ENCODE results near the gene NMRAL1.

The NMRAL1 gene

DNA sequence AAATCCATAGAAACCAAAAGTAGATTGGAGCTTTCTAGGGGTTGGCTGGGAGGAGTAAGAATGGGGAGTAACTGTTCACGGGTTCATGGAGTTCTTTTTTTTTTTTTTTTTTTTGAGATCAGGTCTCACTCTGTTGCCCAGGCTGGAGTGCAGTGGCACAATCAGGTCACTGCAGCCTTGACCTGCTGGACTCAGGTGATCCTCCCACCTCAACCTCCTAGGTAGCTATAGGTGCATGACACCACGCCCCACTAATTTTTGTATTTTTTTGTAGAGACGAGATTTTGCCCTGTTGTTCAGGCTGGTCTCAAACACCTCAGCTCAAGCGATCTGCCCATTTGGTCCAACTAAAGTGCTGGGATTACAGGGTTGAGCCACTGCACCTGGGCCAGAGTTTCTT, 1.5 kb downstream of the NMRAL1 start:
- DNase-seq: no peak
- no peak overlapping the region for H3K27ac ChIP-seq
- H3K36me3 ChIP-seq: peaks cover under 1% of the 10 kb centered on the region; the same call in 1 of the 2 replicates
- H3K4me3 ChIP-seq (ENCODE audit: low read depth, low read length): no peak overlapping the region
- no peaks in the 10 kb centered on the region for H3K27me3 ChIP-seq (ENCODE audit: insufficient read depth, low read depth, severe bottlenecking)
- no peaks in the 10 kb centered on the region for H3K9me3 ChIP-seq (ENCODE audit: severe bottlenecking)
- TF ChIP-seq, protein P1, sequence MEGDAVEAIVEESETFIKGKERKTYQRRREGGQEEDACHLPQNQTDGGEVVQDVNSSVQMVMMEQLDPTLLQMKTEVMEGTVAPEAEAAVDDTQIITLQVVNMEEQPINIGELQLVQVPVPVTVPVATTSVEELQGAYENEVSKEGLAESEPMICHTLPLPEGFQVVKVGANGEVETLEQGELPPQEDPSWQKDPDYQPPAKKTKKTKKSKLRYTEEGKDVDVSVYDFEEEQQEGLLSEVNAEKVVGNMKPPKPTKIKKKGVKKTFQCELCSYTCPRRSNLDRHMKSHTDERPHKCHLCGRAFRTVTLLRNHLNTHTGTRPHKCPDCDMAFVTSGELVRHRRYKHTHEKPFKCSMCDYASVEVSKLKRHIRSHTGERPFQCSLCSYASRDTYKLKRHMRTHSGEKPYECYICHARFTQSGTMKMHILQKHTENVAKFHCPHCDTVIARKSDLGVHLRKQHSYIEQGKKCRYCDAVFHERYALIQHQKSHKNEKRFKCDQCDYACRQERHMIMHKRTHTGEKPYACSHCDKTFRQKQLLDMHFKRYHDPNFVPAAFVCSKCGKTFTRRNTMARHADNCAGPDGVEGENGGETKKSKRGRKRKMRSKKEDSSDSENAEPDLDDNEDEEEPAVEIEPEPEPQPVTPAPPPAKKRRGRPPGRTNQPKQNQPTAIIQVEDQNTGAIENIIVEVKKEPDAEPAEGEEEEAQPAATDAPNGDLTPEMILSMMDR (IDR thresholded peaks at IDR 0.05; ENCODE audit: low read depth, low read length): no peak

DNA sequence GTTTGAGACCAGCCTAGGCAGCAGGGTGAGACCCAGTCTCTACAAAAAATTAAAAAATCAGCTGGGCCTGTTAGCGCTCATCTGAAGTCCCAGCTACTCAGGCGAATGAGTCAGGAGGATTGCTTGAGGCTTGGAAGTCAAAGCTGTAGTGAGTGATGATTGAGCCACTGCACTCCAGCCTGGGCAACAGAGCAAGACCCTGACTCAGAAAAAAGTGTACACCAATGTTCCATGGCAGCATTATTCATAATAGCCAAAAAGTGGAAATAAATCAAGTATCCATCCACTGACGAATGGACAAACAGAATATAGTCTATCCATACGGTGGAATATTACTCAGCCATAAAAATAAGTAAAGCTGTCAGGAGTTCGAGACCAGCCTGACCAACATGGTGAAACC, 2.6 kb downstream of the NMRAL1 start:
- no peak for DNase-seq
- Histone ChIP-seq H3K4me3 (ENCODE audit: low read depth, low read length) (no peak overlapping the region), H3K9me3 (ENCODE audit: severe bottlenecking) (no peaks in the 10 kb centered on the region), H3K36me3 (no peaks in the 10 kb centered on the region; the same call in 1 of the 2 replicates), H3K27ac (no peak overlapping the region), H3K27me3 (ENCODE audit: insufficient read depth, low read depth, severe bottlenecking) (no peaks in the 10 kb centered on the region)
- TF ChIP-seq, protein P1 (IDR thresholded peaks at IDR 0.05; ENCODE audit: low read depth, low read length): no peak

DNA sequence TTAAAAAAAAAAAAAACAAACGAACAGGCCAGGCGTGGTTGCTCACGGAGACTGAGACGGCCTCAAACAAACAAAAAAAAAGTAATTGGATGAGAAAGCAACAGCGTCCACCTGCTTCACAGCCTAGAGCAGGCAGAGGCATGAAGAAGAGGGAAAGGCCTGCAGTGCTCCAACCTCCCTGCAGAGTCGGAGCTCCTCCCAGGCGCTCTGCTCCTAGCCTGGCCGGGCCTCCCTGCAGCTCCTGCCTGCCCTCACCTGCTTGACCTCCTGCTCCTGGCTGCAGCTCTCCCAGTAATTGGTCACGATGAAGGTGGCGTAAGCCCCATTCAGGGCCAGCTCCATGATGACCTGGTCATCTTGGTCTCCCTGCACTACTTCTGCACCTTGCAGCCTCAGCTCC, 5.5 kb downstream of the NMRAL1 start:
- no peak for DNase-seq
- Histone ChIP-seq H3K36me3 (no peaks in the 10 kb centered on the region), H3K27me3 (ENCODE audit: insufficient read depth, low read depth, severe bottlenecking) (no peaks in the 10 kb centered on the region), H3K9me3 (ENCODE audit: severe bottlenecking) (no peaks in the 10 kb centered on the region), H3K4me3 (ENCODE audit: low read depth, low read length) (no peak overlapping the region), H3K27ac (no peak overlapping the region)
- TF ChIP-seq, protein P1 (IDR thresholded peaks at IDR 0.05; ENCODE audit: low read depth, low read length): no peak

GRCh38 chr16:4467916-4468315, 6.5 kb downstream of the NMRAL1 start:
- H3K4me3 ChIP-seq (ENCODE audit: low read depth, low read length): no peak overlapping the region
- DNase-seq: no peak
- no peaks in the 10 kb centered on the region for H3K27me3 ChIP-seq (ENCODE audit: insufficient read depth, low read depth, severe bottlenecking)
- TF ChIP-seq, protein P1 (IDR thresholded peaks at IDR 0.05; ENCODE audit: low read depth, low read length): no peak
- no peaks in the 10 kb centered on the region; the same call in 1 of the 2 replicates for H3K36me3 ChIP-seq
- H3K9me3 ChIP-seq (ENCODE audit: severe bottlenecking): no peaks in the 10 kb centered on the region
- no peak overlapping the region for H3K27ac ChIP-seq

GRCh38 chr16:4465977-4466779, 8.2 kb downstream of the NMRAL1 start:
- H3K27me3 ChIP-seq (ENCODE audit: insufficient read depth, low read depth, severe bottlenecking): no peaks in the 10 kb centered on the region
- H3K27ac ChIP-seq: no peak overlapping the region
- no peaks in the 10 kb centered on the region for H3K9me3 ChIP-seq (ENCODE audit: severe bottlenecking)
- DNase-seq: no peak
- H3K4me3 ChIP-seq (ENCODE audit: low read depth, low read length): no peak overlapping the region
- TF ChIP-seq, protein P1 (IDR thresholded peaks at IDR 0.05; ENCODE audit: low read depth, low read length): no peak
- no peaks in the 10 kb centered on the region; the same call in none of the 2 replicates for H3K36me3 ChIP-seq

Data from WERI-Rb-1 (cell line).